GM10847 (cell line): ENCODE data around the gene PPARG.

ENCODE experiments used
- POLR2A ChIP-seq: IDR thresholded peaks from 2 replicates; pipeline ENCODE4 v1.6.1; 2011; ENCODE audit not compliant: insufficient read length; ENCODE audit errors: extremely low read depth

PPARG gene

GRCh38 chr3:12296511-12296910, 7.6 kb downstream of the PPARG start:
- no peak for TF ChIP-seq POLR2A

DNA sequence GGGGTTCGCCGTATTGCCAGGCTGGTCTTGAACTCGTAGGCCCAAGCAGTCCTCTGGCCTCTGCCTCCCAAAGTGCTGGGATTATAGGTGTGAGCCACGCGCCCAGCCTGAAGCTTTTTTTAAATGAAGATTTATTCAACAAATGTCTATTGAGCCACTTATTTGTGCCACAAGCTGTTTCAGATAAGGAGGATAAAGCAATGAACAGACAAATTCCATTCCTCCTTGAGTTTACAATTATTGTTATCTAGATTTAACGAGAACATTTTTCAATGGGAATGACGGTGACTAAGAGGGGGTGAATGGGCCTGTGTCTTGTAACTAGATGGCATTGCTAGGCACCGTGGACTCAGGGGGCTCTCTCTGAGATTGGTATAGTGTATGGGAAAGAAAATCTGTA, 10.2 kb downstream of the PPARG start:
- no peak for TF ChIP-seq POLR2A

- TF ChIP-seq POLR2A, result no peak
Measured at GRCh38 chr3:12300137-12300536, 11.3 kb downstream of the PPARG start.

GRCh38 chr3:12301031-12301430, 12.2 kb downstream of the PPARG start:
- TF ChIP-seq POLR2A, result no peak

GRCh38 chr3:12301513-12301912, 12.6 kb downstream of the PPARG start:
- TF ChIP-seq POLR2A, result no peak

- TF ChIP-seq POLR2A, result no peak
Measured at GRCh38 chr3:12302564-12302963, 13.7 kb downstream of the PPARG start.

DNA sequence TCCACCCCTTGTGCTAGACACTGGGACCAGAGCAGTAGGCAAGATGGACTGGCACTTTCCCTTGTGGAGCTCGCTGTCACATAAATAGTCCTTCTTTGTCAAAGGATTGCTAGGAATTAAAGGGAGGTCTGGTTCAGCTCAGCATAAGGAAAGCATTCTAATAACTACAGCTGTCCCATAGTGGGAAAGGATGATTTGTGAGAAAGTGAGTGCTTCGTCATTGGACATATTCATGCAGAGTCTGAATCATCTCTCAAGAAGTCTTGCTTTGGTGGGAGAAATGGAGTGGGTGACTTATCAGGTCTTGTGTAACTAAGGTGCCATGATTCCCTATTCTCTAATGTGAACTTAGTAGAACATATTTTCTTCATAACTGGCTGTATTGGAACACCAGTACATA, 14.7 kb downstream of the PPARG start:
- no peak for TF ChIP-seq POLR2A

- no peak for TF ChIP-seq POLR2A
Measured at GRCh38 chr3:12303993-12304392, 15.1 kb downstream of the PPARG start.

DNA sequence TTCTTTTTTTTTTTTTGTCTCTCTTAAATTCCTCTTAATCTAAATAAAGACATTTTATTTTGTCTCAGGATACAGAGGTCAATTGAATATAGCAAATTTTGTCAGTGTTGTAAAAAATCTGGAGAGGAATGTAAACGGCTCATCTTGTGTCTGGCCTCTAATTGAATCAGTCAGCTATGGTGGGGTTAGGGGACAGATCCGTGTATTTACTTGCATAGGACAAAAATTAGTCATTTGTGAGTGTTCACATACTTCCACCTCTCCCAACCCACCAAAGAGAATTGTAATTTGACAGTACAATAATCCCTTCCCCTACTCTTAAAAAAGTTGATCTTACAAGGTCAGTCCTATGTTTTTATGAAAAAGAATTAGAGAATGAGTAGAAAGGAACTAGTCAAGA, 18.3 kb downstream of the PPARG start:
- TF ChIP-seq POLR2A, result no peak

DNA sequence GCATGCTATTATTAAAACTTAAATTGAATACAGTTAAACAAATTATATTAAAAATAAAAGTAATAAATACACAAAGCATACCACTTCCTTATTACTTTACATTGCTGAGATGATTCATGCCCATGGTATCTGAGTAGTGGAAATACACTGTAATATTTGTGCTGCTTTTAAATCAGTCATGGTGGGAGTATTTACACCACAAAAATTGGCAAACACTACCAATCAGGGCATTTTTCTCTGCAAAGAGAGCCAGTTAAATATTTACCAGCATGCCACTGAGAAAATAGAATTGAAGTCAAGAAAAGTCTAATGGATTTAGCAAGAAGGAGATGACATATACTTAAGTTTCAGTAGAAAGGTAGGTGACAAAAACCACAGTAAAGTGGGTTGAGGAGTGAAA, 19.6 kb downstream of the PPARG start:
- no peak for TF ChIP-seq POLR2A

GRCh38 chr3:12309716-12310115, 20.8 kb downstream of the PPARG start:
- TF ChIP-seq POLR2A, result no peak

DNA sequence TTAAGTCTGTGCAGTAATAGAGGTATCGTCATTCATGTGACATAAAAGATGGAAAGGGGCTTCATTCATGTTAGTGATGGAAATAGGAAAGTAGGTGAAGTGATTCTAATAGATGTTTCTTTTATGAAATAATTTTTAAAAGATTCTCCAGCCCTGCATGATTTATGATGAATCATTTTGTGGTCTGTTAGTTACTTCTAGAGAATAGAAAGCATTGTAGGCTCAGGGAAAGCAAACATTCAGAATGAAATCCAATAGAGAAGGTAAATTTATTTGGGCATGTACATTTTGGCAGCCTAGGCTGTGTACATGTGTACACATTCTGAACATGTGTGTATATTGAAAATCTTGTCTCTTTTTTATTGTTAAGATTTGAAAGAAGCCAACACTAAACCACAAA, 23.1 kb downstream of the PPARG start:
- no peak for TF ChIP-seq POLR2A

DNA sequence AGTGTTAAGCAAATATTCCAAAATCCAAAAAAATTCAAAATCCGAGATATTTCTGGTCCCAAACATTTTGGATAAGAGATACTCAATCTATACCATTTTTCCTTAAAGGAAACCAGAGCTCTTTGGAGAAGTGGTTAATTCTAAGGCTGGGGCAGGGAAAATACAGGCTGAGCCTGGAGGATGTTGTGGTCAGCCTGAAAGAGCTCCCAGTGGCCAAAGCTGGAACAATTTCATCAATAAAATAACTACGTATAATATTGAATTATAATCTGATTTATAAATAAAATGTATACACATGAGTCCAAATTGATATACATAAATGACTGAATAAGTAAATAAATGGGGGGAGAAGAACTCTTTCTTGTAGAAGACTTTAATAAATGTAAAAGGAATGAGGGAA, 24.6 kb downstream of the PPARG start:
- no peak for TF ChIP-seq POLR2A

- TF ChIP-seq POLR2A, result no peak
Measured at GRCh38 chr3:12316253-12316652, 27.4 kb downstream of the PPARG start.

- TF ChIP-seq POLR2A, result no peak
Measured at GRCh38 chr3:12316729-12317351, 28.0 kb downstream of the PPARG start.

- TF ChIP-seq POLR2A, result no peak
Measured at GRCh38 chr3:12317914-12318313, 29.0 kb downstream of the PPARG start.

GRCh38 chr3:12318758-12319621, 30.1 kb downstream of the PPARG start:
- TF ChIP-seq POLR2A, result no peak
